H9 (cell line): Measurements from ENCODE around the gene SBF1. TPM values are rescaled to one million over a fixed set of nuclear protein-coding genes. Genes with fewer than 3 reads are reported as not detected.

Experiments used
- DNase-seq: peaks from one replicate; pipeline ENCODE4 v3.0.0-alpha.2; 2017
- H2AFZ ChIP-seq: one replicate; pipeline ENCODE4 v1.6.1; 2013; ENCODE audit warnings: mild to moderate bottlenecking, low read length, control low read depth, moderate library complexity
- H2AK5ac ChIP-seq: 2 replicates; pipeline ENCODE4 v1.6.1; 2013; ENCODE audit warnings: low read length, control low read depth, mixed read lengths; ENCODE audit not compliant: insufficient read length
- H2BK120ac ChIP-seq: one replicate; pipeline ENCODE4 v1.6.1; 2013; ENCODE audit warnings: low read depth, mild to moderate bottlenecking, low read length, control low read depth, inconsistent platforms; ENCODE audit not compliant: poor library complexity, severe bottlenecking
- H2BK12ac ChIP-seq: 2 replicates; pipeline ENCODE4 v1.6.1; 2013; ENCODE audit warnings: low read length, control low read depth, mixed read lengths, low read depth; ENCODE audit not compliant: insufficient read length
- H2BK15ac ChIP-seq: 2 replicates; pipeline ENCODE4 v1.6.1; 2013; ENCODE audit warnings: low read depth, low read length, control low read depth
- H2BK20ac ChIP-seq: one replicate; pipeline ENCODE4 v1.6.1; 2013; ENCODE audit warnings: low read depth, mild to moderate bottlenecking, low read length, control low read depth, inconsistent platforms; ENCODE audit not compliant: poor library complexity, severe bottlenecking
- H2BK5ac ChIP-seq: 2 replicates; pipeline ENCODE4 v1.6.1; 2013; ENCODE audit warnings: low read length, control low read depth, mixed read lengths; ENCODE audit not compliant: insufficient read length
- H3K14ac ChIP-seq: 2 replicates; pipeline ENCODE4 v1.6.1; 2013; ENCODE audit warnings: low read length, control low read depth; ENCODE audit not compliant: insufficient read depth
- H3K18ac ChIP-seq: 2 replicates; pipeline ENCODE4 v1.6.1; 2013; ENCODE audit warnings: low read depth, mild to moderate bottlenecking, mixed read lengths, low read length, control low read depth; ENCODE audit not compliant: insufficient read length
- H3K23ac ChIP-seq: 2 replicates; pipeline ENCODE4 v1.6.1; 2013; ENCODE audit warnings: low read length, control low read depth, mixed read lengths, low read depth; ENCODE audit not compliant: insufficient read length
- H3K23me2 ChIP-seq: 2 replicates; pipeline ENCODE4 v1.6.1; 2013; ENCODE audit warnings: low read depth, mild to moderate bottlenecking, mixed read lengths, low read length, control low read depth; ENCODE audit not compliant: insufficient read length, poor library complexity, severe bottlenecking
- H3K27ac ChIP-seq: 2 replicates; pipeline ENCODE4 v1.5.1; 2013; ENCODE audit warnings: low read length, control low read depth, mixed read lengths, low read depth; ENCODE audit not compliant: insufficient read length
- H3K27me3 ChIP-seq: 2 replicates; pipeline ENCODE4 v1.6.1; 2013; ENCODE audit warnings: low read length, control low read depth, inconsistent platforms; ENCODE audit not compliant: insufficient read depth
- H3K4ac ChIP-seq: 2 replicates; pipeline ENCODE4 v1.6.1; 2013; ENCODE audit warnings: low read depth, mild to moderate bottlenecking, control low read depth, inconsistent platforms, low read length, moderate library complexity
- H3K4me1 ChIP-seq: 2 replicates; pipeline ENCODE4 v1.6.1; 2013; ENCODE audit warnings: low read length, control low read depth, inconsistent platforms; ENCODE audit not compliant: insufficient read depth
- H3K4me2 ChIP-seq: 2 replicates; pipeline ENCODE4 v1.6.1; 2013; ENCODE audit warnings: low read length, control low read depth, mixed read lengths; ENCODE audit not compliant: insufficient read length, insufficient read depth
- H3K56ac ChIP-seq: 2 replicates; pipeline ENCODE4 v1.6.1; 2013; ENCODE audit warnings: low read depth, mild to moderate bottlenecking, mixed read lengths, low read length, control low read depth; ENCODE audit not compliant: insufficient read length
- H3K79me1 ChIP-seq: 2 replicates; pipeline ENCODE4 v1.6.1; 2013; ENCODE audit warnings: low read depth, mild to moderate bottlenecking, moderate library complexity, low read length, control low read depth, inconsistent platforms; ENCODE audit not compliant: insufficient read depth, poor library complexity, severe bottlenecking
- H3K79me2 ChIP-seq: 2 replicates; pipeline ENCODE4 v1.6.1; 2013; ENCODE audit warnings: low read length, control low read depth, inconsistent platforms; ENCODE audit not compliant: insufficient read depth
- H3K9ac ChIP-seq: 2 replicates; pipeline ENCODE4 v1.6.1; 2013; ENCODE audit warnings: low read length, control low read depth, mixed read lengths; ENCODE audit not compliant: insufficient read length; ENCODE audit errors: extremely low read depth
- H3K9me3 ChIP-seq: one replicate; pipeline ENCODE4 v1.6.1; 2013; ENCODE audit warnings: low read depth, low read length, inconsistent platforms; ENCODE audit not compliant: control insufficient read depth
- H3T11ph ChIP-seq: one replicate; pipeline ENCODE4 v1.6.1; 2013; ENCODE audit warnings: mild to moderate bottlenecking, low read length, control low read depth, inconsistent platforms
- H4K20me1 ChIP-seq: one replicate; pipeline ENCODE4 v1.6.1; 2013; ENCODE audit not compliant: control insufficient read depth, insufficient read length, insufficient read depth
- H4K5ac ChIP-seq: 2 replicates; pipeline ENCODE4 v1.6.1; 2013; ENCODE audit warnings: low read depth, mild to moderate bottlenecking, mixed read lengths, low read length, control low read depth; ENCODE audit not compliant: insufficient read length
- H4K8ac ChIP-seq: replicated peaks from 2 replicates; pipeline ENCODE4 v1.6.1; 2013; ENCODE audit warnings: low read length, control low read depth, mixed read lengths, low read depth; ENCODE audit not compliant: insufficient read length
- H4K91ac ChIP-seq: 2 replicates; pipeline ENCODE4 v1.6.1; 2013; ENCODE audit warnings: low read depth, mild to moderate bottlenecking, moderate library complexity, mixed read lengths, low read length, control low read depth; ENCODE audit not compliant: insufficient read length
- H3K27ac Mint-ChIP-seq, 3 experiments: 2 replicates in 2 of 3; 3 replicates in 1 of 3; pipeline ENCODE4 v1.8.0; 2020 to 2021; ENCODE audit warnings: mixed read lengths in 3 of 3, mild to moderate bottlenecking in 1 of 3, moderate library complexity in 1 of 3
- H3K27me3 Mint-ChIP-seq: 2 replicates; pipeline ENCODE4 v1.8.0; 2021; ENCODE audit warnings: low read depth, mild to moderate bottlenecking, moderate library complexity, mixed read lengths
- H3K36me3 Mint-ChIP-seq, 3 experiments: 2 replicates in 2 of 3; 3 replicates in 1 of 3; pipeline ENCODE4 v1.8.0; 2020 to 2021; ENCODE audit warnings: low read depth in 3 of 3, mixed read lengths in 3 of 3; ENCODE audit not compliant: insufficient read depth in 1 of 3
- H3K4me1 Mint-ChIP-seq, 2 experiments: 2 replicates each; pipeline ENCODE4 v1.8.0; 2020; ENCODE audit warnings: mixed read lengths in 2 of 2
- H3K4me3 Mint-ChIP-seq, 2 experiments: 2 replicates in 1 of 2; 3 replicates in 1 of 2; pipeline ENCODE4 v1.8.0; 2020 to 2021; ENCODE audit warnings: mild to moderate bottlenecking in 2 of 2, mixed read lengths in 2 of 2, moderate library complexity in 1 of 2
- H3K9me3 Mint-ChIP-seq, 2 experiments: 2 replicates in 1 of 2; 3 replicates in 1 of 2; pipeline ENCODE4 v1.8.0; 2020; ENCODE audit warnings: mild to moderate bottlenecking in 2 of 2, mixed read lengths in 2 of 2, moderate library complexity in 1 of 2
- CTCF ChIP-seq: fragments of 200-600 bp; sonication (generic); conservative IDR thresholded peaks from 3 replicates; pipeline ENCODE4 v1.8.0; 2021; ENCODE audit warnings: antibody characterized with exemption, mild to moderate bottlenecking
- WGBS: extraction: QIAGEN DNeasy Blood & Tissue Kit; methylation state at CpG from one replicate; pipeline ENCODE4 v1.1.7; 2013; ENCODE audit warnings: missing lambda C conversion rate, low lambda C conversion rate, mixed read lengths; ENCODE audit not compliant: insufficient read length; ENCODE audit errors: extremely low coverage; 5-methylcytosine and 5-hydroxymethylcytosine counted together
- long read RNA-seq: library from polyadenylated mRNA; unstranded; transcript quantifications from one replicate; pipeline ENCODE4 v2.0.0, GENCODE V29; 2020
- total RNA-seq: library from RNA; stranded (reverse); gene quantifications from 2 replicates; pipeline ENCODE4 v1.2.1, GENCODE V29; 2021

The SBF1 gene
- total RNA-seq, result 69.8 and 72.0 TPM in 2 replicates
- long read RNA-seq, partial matches to known transcripts, result 19 of 40 reads
- long read RNA-seq, other reads (novel, unspliced or antisense), result 18 of 40 reads

DNA sequence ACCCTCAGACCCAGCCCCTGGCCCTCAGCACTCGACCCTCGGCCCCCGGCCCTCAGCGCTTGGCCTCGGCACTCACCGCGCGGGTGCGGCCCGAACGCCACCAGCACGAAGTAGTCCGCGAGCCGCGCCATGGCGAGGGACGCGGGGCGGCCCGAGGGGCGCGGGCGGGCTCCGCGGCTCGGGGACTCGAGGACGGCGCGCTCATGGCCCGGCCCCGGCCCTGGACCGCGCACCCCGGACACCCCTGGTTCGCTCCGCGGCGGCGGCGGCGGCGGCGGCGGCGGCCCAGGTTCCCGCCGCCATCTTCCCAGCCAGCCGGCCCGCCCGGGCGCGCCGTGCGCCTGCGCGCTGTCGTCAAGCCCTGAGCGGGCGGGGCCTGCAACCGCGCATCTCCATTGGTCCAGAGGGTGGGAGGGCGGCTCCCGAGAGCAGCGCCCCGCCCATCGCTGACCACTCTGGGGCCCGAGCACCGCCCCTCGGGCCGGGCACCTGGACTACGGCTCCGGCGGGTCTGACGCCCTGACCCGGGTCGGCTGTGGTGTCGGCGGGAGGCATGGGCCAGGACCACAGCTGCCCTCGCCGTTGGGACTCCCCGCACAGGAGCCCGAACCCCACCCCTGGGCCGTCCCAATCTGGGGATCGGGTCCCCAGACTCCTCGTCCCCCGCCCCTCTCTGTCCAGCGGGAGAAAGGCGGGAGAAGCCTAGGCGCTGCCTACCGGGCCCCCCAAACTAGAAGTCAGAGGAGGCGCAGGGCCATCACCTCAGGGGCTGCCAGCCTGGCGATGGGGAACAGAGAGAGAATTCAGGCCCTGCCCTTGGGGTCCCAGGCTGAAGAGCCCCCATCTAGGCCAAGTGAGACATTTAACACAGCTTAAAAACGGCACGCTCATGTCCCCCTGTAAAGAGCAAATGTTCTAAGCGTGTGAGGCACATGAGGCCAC, at the start of gene SBF1:
SBF1 (minus strand) TSS at position 326 of the 942 bp plus-strand sequence; CDS start at position 131, 195 bp downstream.
- Histone ChIP-seq H4K91ac (no peak within 1 kb of the TSS), H3K79me2 (peaks cover 16% of the 10 kb centered on the region; the same call in 1 of the 2 replicates), H3K4me1 (no peaks in the 10 kb centered on the region; the same call in 1 of the 2 replicates), H3K27ac (no peak within 1 kb of the TSS), H3K9me3 (no peaks in the 10 kb centered on the region), H3K27me3 (peaks cover 4% of the 10 kb centered on the region; the same call in 1 of the 2 replicates), H3K9ac (peak within 1 kb of the TSS; percentile 42), H4K5ac (no peak within 1 kb of the TSS), H4K8ac (no peak within 1 kb of the TSS), H2AFZ (no peak within 1 kb of the TSS), H3K14ac (peak within 1 kb of the TSS; percentile 58), H2BK15ac (no peak within 1 kb of the TSS), H2BK12ac (no peak within 1 kb of the TSS), H3K4me2 (peak within 1 kb of the TSS; percentile 68), H3K79me1 (peaks cover 14% of the 10 kb centered on the region), H3K4ac (no peak within 1 kb of the TSS), H2BK5ac (no peak within 1 kb of the TSS), H3T11ph (no peak within 1 kb of the TSS), H2BK20ac (no peak within 1 kb of the TSS), H3K23me2 (peaks cover 13% of the 10 kb centered on the region), H4K20me1 (peaks cover 4% of the 10 kb centered on the region), H2AK5ac (no peak within 1 kb of the TSS), H3K23ac (no peak within 1 kb of the TSS), H3K18ac (peak within 1 kb of the TSS; percentile 39), H2BK120ac (no peak within 1 kb of the TSS), H3K56ac (no peak within 1 kb of the TSS)
- DNase-seq, result peak; percentile 91
- no peak for TF ChIP-seq CTCF
- Mint-ChIP-seq H3K27me3 (peaks cover 27% of the 10 kb centered on the region), H3K4me1 (peaks cover 33 to 39% of the 10 kb centered on the region in 2 experiments), H3K4me3 (peak within 1 kb of the TSS; percentile 81 to 91), H3K9me3 (no peaks in the 10 kb centered on the region), H3K36me3 (peaks cover 0 to 7% (median 0%) of the 10 kb centered on the region in 3 experiments; a peak in 4 of 7 replicates), H3K27ac (peak within 1 kb of the TSS in 1 of 3 experiments; percentile 61; a peak in 2 of 7 replicates)
- WGBS, result no CpG with 5 or more reads among the region's 97 CpGs
